ENCODE data around the gene GRIN3B. TPM values are rescaled to one million over a fixed set of nuclear protein-coding genes. Genes with fewer than 3 reads are reported as not detected.

The GRIN3B gene
- total and polyA plus RNA-seq, 9 of the 15 experiments (the other 6 are each of a cell fraction or from before 2014, with no cell fraction given): 0.06 to 0.95 (median 0.19) TPM; not detected in 6

- WGBS (ENCODE audit: insufficient coverage, low coverage, missing lambda C conversion rate): under 1% methylated on average over 59 of the region's 78 CpGs
- ATAC-seq: peak; percentile 78
- peak within 1 kb of the TSS; percentile 95 for H3K4me2 ChIP-seq (ENCODE audit: insufficient read depth, low read length)
- ChIA-PET POLR2A (interaction anchor here (0.6 to 2.7 kb wide), 16 partner anchors 8 to 494 kb away, joined by 3 to 24 read pairs (median 3); no protein-coding TSS in a partner anchor), CTCF (ENCODE audit: low intra/inter-chr PET ratio) (interaction anchor here (1.6 to 5.7 kb wide), 2 partner anchors 61 to 124 kb away, joined by 4 to 158 read pairs; partner anchors contain the start of gene ARID3A)
- peaks cover 30% of the 10 kb centered on the region for H3K79me2 ChIP-seq (ENCODE audit: control insufficient read depth, insufficient read depth, low read length)
- in situ Hi-C loops (cut with MboI) (loop anchor here (5.0 kb wide), 1 partner anchor 62 kb away; no protein-coding TSS in a partner anchor), intact Hi-C loops (cut with micrococcal nuclease) (loop anchor here (5.0 kb wide), 2 partner anchors 122 to 212 kb away; no protein-coding TSS in a partner anchor)
- peak; percentile 48 for FAIRE-seq
- no peaks in the 10 kb centered on the region for H4K20me1 ChIP-seq (replicated peaks; ENCODE audit: control insufficient read depth, insufficient read depth, low read length)
- H2AFZ ChIP-seq (ENCODE audit: low read depth, low read length): peak within 1 kb of the TSS; percentile 96
- peak within 1 kb of the TSS; percentile 86 to 98 for H3K9ac ChIP-seq (ENCODE audit: insufficient read depth in 1 of 2, low read depth in 2 of 2, low read length in 2 of 2)
- H3K9me1 ChIP-seq (ENCODE audit: control insufficient read depth, insufficient read depth, low read length): no peaks in the 10 kb centered on the region
- H3K9me3 ChIP-seq (replicated peaks; ENCODE audit: control insufficient read depth, insufficient read depth, low read depth, low read length): no peaks in the 10 kb centered on the region
- peak within 1 kb of the TSS; percentile 100 for H3K4me3 ChIP-seq
- H3K27me3 ChIP-seq (ENCODE audit: control insufficient read depth in 2 of 2, insufficient read depth in 2 of 2, low read length in 2 of 2): no peaks in the 10 kb centered on the region
- no TSS peak for BruUV-seq (replicated peaks)
- H3K27ac ChIP-seq (ENCODE audit: extremely low read depth, low read depth, low read length): peak within 1 kb of the TSS; percentile 91
- H3K36me3 ChIP-seq (ENCODE audit: control insufficient read depth, insufficient read depth, low read length): peaks cover 38% of the 10 kb centered on the region; the same call in 2 of the 3 replicates
- peak; percentile 94 to 97 (median 95) for DNase-seq (ENCODE audit: extremely low read depth in 1 of 4, low spot score in 3 of 4)
- H3K4me1 ChIP-seq (replicated peaks in 1 of 2; ENCODE audit: control insufficient read depth in 2 of 2, insufficient read depth in 2 of 2, low read length in 2 of 2): peaks cover 24 to 78% of the 10 kb centered on the region in 2 experiments
- TF ChIP-seq TRIM25 (IDR thresholded peaks at IDR 0.05; ENCODE audit: borderline replicate concordance) (no peak), GABPB2 (CRISPR knock-in tag; conservative IDR thresholded peaks at IDR 0.05) (no peak), CBX1 (IDR thresholded peaks at IDR 0.05; ENCODE audit: low read depth) (no peak), CREBBP (IDR thresholded peaks at IDR 0.05; ENCODE audit: low read depth, low read length) (no peak), EGR1 (conservative IDR thresholded peaks at IDR 0.05) (no peak), RBM15 (IDR thresholded peaks at IDR 0.05; ENCODE audit: insufficient read depth, low read length) (no peak), SMARCE1 (IDR thresholded peaks at IDR 0.05) (no peak), NR3C1 (CRISPR knock-in tag; IDR thresholded peaks at IDR 0.05) (no peak), KHSRP (IDR thresholded peaks at IDR 0.05) (peak; percentile 65; the same call in 1 of the 2 replicates), ZNF3 (CRISPR knock-in tag; IDR thresholded peaks at IDR 0.05) (no peak), ZNF408 (CRISPR knock-in tag; IDR thresholded peaks at IDR 0.05; ENCODE audit: low read depth) (no peak), HCFC1 (IDR thresholded peaks at IDR 0.05; ENCODE audit: low read depth, low read length) (peak; percentile 92), RFX1 (IDR thresholded peaks at IDR 0.05) (no peak), THRAP3 (IDR thresholded peaks at IDR 0.05; ENCODE audit: borderline replicate concordance) (no peak)
Observed at GRCh38 chr19:984165-984967, 15.9 kb upstream of the GRIN3B start, which contains the start of gene WDR18. TSS of gene WDR18 (plus strand) at chr19:984345. CDS start at chr19:984354, 9 bp downstream.

Measured in K562 (cell line).